GM12891 (cell line): ENCODE data around the gene IFNE.

Experiments
- POLR2A ChIP-seq: IDR thresholded peaks from 2 replicates; pipeline ENCODE4 v1.6.1; 2011; ENCODE audit warnings: low read depth, low read length, control low read depth
- POLR2AphosphoS5 ChIP-seq: IDR thresholded peaks from 2 replicates; pipeline ENCODE4 v1.6.1; 2011; ENCODE audit warnings: low read depth, low read length, control low read depth

GRCh38 chr9:21524099-21524830 is 42.2 kb upstream of the IFNE start:
- TF ChIP-seq POLR2AphosphoS5 (no peak), POLR2A (no peak)
